HTR-8/SVneo (cell line): ENCODE data around the gene GPR183.

Source experiments
- DNase-seq: peaks from one replicate; pipeline ENCODE4 v3.0.0; 2011; ENCODE audit warnings: low spot score, mixed read lengths; ENCODE audit not compliant: insufficient read length
- FAIRE-seq: peaks from 2 replicates; lab custom pipeline; 2011; peaks lifted over from hg19 to GRCh38; lab: Jason Lieb, UNC

The GPR183 gene, protein sequence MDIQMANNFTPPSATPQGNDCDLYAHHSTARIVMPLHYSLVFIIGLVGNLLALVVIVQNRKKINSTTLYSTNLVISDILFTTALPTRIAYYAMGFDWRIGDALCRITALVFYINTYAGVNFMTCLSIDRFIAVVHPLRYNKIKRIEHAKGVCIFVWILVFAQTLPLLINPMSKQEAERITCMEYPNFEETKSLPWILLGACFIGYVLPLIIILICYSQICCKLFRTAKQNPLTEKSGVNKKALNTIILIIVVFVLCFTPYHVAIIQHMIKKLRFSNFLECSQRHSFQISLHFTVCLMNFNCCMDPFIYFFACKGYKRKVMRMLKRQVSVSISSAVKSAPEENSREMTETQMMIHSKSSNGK

GRCh38 chr13:99307247-99307646, at the start of gene GPR183:
Gene GPR183, minus strand, starts transcription at chr13:99307399. Its CDS starts 11,254 bp downstream, at chr13:99296145.
- FAIRE-seq (no peak), DNase-seq (no peak)

DNA sequence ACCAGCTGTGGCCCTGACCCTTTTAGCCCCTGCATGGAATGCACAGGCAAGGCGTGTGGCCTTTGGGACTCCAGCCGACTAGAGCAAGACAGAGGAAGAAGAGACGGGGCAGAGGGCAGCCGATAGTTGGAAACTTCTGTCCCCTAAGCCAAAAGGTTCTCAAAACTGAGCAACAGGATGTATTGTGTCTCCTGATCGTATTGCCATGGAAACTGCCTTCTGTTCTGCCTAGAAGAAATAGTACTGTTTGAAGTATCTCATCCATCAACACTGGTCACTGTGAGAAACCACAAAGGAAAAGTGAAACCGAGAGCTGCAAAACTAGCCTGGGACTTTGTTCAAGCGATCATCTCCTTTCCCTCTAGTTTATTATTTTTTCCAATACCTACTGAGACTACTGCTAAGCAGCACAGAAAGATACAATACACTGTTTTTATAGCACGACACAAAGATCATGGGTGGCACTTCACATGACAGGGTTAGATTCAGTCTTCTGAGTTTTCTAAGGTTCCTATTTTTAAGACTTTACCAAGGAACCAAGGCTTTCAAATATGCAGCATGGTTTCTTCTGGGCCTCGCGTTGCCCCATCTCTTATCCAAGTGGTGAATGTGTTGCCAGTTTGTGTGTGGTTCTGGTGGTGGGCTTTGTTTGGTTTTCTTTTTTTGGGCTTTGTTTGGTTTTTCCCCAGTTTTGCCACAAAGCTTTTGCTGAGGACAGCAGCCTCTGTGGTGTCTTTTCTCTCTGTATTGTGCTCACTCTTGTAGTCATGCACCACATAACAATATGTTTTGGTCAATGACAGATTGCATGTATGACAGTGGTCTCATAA, 49.3 kb upstream of the GPR183 start:
- FAIRE-seq = no peak
- peak; percentile 2 for DNase-seq

DNA sequence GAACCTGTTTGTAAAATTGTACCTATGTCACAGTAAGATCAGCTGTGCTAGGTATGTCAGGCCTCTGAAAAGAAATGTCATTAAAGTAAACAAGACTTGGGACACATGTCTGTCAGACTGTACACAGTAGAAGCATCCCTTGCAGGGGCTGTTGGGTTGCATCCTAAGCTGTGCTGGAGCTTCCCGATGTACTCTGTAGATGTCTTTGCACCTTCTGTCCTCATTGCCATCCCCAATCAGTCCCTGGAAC, 48.7 kb upstream of the GPR183 start:
- DNase-seq (no peak), FAIRE-seq (no peak)

DNA sequence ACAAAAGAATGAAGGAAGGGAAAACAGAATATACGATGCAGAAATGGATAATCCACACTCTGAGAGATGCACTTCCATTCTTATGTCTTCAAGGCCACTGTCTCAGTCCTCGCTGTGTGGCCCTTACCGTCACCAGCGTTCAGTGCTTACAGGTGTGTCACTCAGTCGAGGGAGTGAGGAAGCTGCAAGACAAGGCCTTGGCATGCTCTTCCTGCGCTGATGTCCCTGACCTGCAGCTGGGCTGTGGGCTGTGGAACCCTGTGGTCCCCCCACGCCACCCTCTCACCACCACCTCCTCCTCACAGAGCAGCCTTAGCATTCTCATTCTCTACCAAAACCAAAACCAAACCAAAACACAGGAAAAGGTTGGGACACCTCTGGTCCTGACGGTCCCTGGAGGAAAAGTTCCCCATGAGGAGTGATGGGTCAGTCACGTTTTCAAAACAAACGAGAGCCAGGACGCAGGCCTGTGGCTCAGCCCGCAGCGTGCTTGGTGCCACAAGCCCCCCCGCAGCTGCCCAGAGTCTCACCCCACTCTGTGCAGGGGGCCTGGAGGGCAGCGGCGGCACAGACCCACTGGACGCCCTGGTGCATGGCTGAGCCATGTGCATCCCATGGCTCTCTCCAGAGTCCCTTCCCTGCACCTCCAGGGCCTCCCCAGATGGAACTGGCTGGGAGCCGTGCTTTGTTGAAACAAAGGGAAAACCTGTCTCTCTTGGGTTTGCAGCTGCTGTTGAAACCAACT, 48.2 kb upstream of the GPR183 start:
- DNase-seq = no peak
- no peak for FAIRE-seq

DNA sequence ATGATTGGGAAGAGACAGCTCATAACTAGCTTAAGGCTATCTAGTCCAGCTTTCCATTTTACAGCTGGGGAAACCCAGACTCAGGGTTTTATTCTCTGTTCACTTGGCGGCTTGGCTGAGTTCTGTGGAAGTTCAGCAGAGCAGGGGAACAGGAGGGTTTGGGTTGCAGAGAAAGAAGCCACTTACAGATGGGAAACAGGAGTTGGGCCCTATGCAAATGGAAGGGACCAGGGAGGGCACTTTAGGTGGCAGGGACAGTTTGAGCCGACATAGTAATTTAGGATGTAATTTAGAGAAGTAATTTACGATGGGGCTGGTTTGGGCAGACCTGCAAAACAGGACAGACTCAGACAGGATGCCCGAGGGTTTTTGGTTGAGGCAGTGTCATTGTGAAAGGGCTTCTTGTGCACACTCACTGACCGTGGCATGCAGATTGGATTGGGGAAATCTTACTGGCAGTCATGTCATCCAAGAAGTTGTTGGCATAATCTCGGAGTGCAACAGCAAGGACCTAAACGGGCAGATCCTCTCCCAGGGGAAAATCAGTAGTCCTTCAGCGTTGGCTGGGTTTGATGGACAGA, 47.3 kb upstream of the GPR183 start:
- DNase-seq (no peak), FAIRE-seq (no peak)

GRCh38 chr13:99353836-99354235, 46.6 kb upstream of the GPR183 start:
- FAIRE-seq = no peak
- DNase-seq = peak; percentile 6

- FAIRE-seq (no peak), DNase-seq (no peak)
Measured at GRCh38 chr13:99353246-99353600, 46.0 kb upstream of the GPR183 start.

GRCh38 chr13:99352351-99353245, 45.4 kb upstream of the GPR183 start:
- FAIRE-seq (no peak), DNase-seq (no peak)

DNA sequence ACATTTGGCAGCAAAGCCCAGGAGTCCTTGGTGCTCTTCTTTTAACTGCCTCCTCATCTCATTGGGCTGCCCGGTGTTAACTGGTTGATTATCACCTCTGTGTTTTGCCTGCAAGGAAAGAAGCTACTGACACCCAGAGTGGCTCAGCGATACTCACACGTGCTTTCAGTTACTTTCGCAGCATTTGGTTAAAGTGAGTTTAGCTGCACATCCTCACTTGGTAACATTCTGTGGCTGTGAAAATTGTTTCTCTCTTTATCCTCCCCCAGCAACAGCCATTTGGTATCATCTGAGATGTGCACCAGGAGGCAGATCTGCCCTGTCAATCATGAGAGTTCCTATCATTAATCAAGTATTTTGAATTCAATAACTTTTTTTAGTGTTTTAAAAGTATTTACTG, 44.6 kb upstream of the GPR183 start:
- FAIRE-seq = no peak

GRCh38 chr13:99350191-99350590, 43.0 kb upstream of the GPR183 start:
- no peak for FAIRE-seq
- DNase-seq = no peak

More for the DNA sequence above, 44.6 kb upstream of the GPR183 start:
- DNase-seq = no peak

- DNase-seq (no peak), FAIRE-seq (no peak)
Measured at GRCh38 chr13:99347911-99348451, 40.8 kb upstream of the GPR183 start.

GRCh38 chr13:99347335-99347878, 40.2 kb upstream of the GPR183 start:
- no peak for FAIRE-seq
- no peak for DNase-seq

DNA sequence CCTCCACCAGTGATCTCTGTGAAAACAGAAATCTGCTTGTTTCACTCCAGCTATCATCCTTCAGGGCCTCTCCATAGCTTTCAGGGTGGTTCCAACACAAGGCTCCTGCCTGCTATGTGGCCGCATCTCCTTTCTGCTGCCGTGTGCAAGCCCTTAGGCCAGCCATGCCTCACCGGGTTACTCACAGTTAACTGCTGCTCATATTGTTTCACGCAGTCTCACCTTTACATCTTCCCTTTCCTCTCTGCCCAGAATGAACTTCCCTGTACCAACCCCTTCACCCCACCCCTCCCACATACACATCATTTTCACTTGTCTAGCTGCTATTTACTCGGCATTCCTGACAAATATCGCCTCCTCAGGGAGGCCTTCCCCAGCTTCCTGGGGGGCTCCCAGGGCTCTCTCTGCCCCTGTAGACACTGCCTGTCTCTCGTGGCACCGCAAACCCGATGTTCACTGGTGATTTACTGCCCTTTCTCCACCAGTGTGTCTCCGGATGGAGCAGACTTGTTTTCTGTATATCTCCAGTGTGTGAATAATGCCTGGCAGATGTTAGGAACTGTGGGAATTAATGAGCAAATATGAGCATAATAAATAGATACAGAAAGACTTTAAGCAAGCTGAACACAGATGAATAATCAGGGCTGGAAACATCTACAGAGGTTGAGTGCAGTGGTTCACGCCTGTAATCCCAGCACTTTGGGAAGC, 39.3 kb upstream of the GPR183 start:
- DNase-seq (no peak), FAIRE-seq (no peak)

GRCh38 chr13:99345345-99345744, 38.1 kb upstream of the GPR183 start:
- no peak for FAIRE-seq
- no peak for DNase-seq

DNA sequence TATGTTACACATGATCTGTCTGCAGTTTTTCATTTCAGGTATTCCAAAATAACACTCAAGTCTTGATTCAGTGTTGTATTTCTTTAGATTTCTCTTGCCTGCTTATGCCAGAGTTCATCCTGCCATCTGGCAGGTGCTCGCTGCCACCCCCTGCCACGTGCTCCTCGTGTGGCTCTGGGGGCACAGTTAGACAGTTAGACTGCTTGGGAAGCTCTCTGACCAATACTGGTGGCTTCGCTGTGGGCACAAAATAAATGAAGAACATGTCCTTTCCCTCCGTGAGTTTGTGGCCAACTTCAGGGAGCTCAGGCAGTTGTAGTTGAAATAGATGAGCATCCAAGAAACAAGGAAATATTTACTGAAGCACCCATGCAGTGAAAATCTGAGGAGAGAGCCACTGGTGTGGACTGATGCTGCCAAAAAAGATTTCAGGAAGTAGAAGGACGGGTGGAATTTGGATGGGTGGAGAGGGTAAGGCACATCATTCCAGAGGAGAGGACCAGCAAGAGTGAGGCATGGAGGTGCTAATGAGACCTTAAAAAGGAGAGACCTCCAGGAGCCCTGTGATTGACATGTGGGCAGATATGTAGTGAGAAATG, 37.5 kb upstream of the GPR183 start:
- no peak for FAIRE-seq
- no peak for DNase-seq

- DNase-seq (no peak), FAIRE-seq (no peak)
Measured at GRCh38 chr13:99342723-99343315, 35.6 kb upstream of the GPR183 start.

GRCh38 chr13:99341969-99342722, 34.9 kb upstream of the GPR183 start:
- no peak for FAIRE-seq
- DNase-seq = no peak
